Measurements from ENCODE around the gene TRIM41.

GRCh38 chr5:181236954-181237641, 14.0 kb downstream of the TRIM41 start:
- TF ChIP-seq CTCF (IDR thresholded peaks at IDR 0.05) (no peak), POLR2A (IDR thresholded peaks at IDR 0.05) (no peak)

Measured in adrenal gland (tissue), 5 donors.